Left lung (tissue), 10 donors: ENCODE measurements around the gene CDCA4. TPM values are rescaled to one million over a fixed set of nuclear protein-coding genes. Genes with fewer than 3 reads are reported as not detected.

Source experiments
- ATAC-seq: fragments of 200-7000 bp; cut with Tn5 transposase; one replicate; pipeline ENCODE4 v1.9.1; 2020; ENCODE audit warnings: moderate library complexity
- DNase-seq, 4 donors: peaks; one replicate each; pipeline ENCODE4 v3.0.0-alpha.2; 2013 to 2020
- H3K27ac ChIP-seq, 2 donors: fragments of 200-600 bp; sonication (generic) in 1 of 2; one replicate each; pipeline versions ENCODE4 v1.5.0 to v1.8.0; 2020 to 2021
- H3K27me3 ChIP-seq, 2 donors: fragments of 200-600 bp; sonication (generic) in 1 of 2; one replicate each; pipeline versions ENCODE4 v1.5.0 to v1.8.0; 2020 to 2021
- H3K36me3 ChIP-seq, 2 donors: fragments of 200-600 bp; sonication (generic) in 1 of 2; one replicate each; pipeline versions ENCODE4 v1.5.0 to v1.8.0; 2020 to 2021
- H3K4me1 ChIP-seq, 2 donors: fragments of 200-600 bp; one replicate each; pipeline ENCODE4 v1.8.0; 2021
- H3K4me3 ChIP-seq, 2 donors: fragments of 200-600 bp; sonication (generic) in 1 of 2; one replicate each; pipeline versions ENCODE4 v1.5.0 to v1.8.0; 2020 to 2021; ENCODE audit warnings: mild to moderate bottlenecking in 1 of 2
- H3K9me3 ChIP-seq, 2 donors: fragments of 200-600 bp; sonication (generic) in 1 of 2; one replicate each; pipeline versions ENCODE4 v1.5.0 to v1.8.0; 2020 to 2021
- CTCF ChIP-seq, 2 donors: fragments of 200-600 bp; sonication (generic) in 1 of 2; IDR thresholded peaks; one replicate each; pipeline versions ENCODE4 v1.5.0 to v1.8.0; 2021; ENCODE audit warnings: antibody characterized with exemption in 2 of 2
- intact Hi-C, 2 donors: fragments of 100-400 bp; cut with DNase I; formaldehyde crosslinking; loops; one replicate each; pipeline versions ENCODE4 v1.11.2 to v1.14.2; 2022
- polyA plus RNA-seq, 6 donors: library from polyadenylated mRNA; unstranded; fragments of 120-200 nt; gene quantifications; one replicate each; pipeline ENCODE4 v1.2.1, GENCODE V29; 2013; ENCODE audit not compliant: insufficient read length in 6 of 6
- total RNA-seq, 2 donors: library from RNA; stranded (reverse); fragmentation: NEBNext Ultra II Directional; extraction: Animal tissue kit (Norgen Biotek cat#: 25700); gene quantifications; one replicate each; pipeline ENCODE4 v1.2.1, GENCODE V29; 2021
- donor health status: DM: no; HTN: yes; CAD: no.
- donor health status: DM: no; HTN: no; CAD: no.

CDCA4 gene
- total and polyA plus RNA-seq, 8 donors: 9.4 to 30.6 (median 20.5) TPM

- Histone ChIP-seq H3K36me3 (peaks cover 0 to 76% of the 10 kb centered on the region in 2 donors), H3K9me3 (no peaks in the 10 kb centered on the region), H3K27ac (no peak overlapping the region), H3K27me3 (no peaks in the 10 kb centered on the region), H3K4me1 (peaks cover 0 to 10% of the 10 kb centered on the region in 2 donors), H3K4me3 (no peak overlapping the region)
- peak; percentile 42 for ATAC-seq
- TF ChIP-seq CTCF (IDR thresholded peaks at IDR 0.05): no peak
- peak in 2 of 4 donors; percentile 55 to 80 for DNase-seq
- intact Hi-C loops: no loop called here
Observed at GRCh38 chr14:105050551-105050897, 29.6 kb upstream of the CDCA4 start.

- no peak for ATAC-seq
- H3K4me1 ChIP-seq: peaks cover 0 to 13% of the 10 kb centered on the region in 2 donors
- H3K27ac ChIP-seq: no peak overlapping the region
- no peaks in the 10 kb centered on the region for H3K27me3 ChIP-seq
- intact Hi-C loops: loop anchor here in 1 of 2 donors (5.0 to 10.0 kb wide), 2 partner anchors 73 to 155 kb away; partner anchors contain the start of gene AHNAK2
- peaks cover 0 to 70% of the 10 kb centered on the region in 2 donors for H3K36me3 ChIP-seq
- no peak for TF ChIP-seq CTCF (IDR thresholded peaks at IDR 0.05)
- H3K9me3 ChIP-seq: no peaks in the 10 kb centered on the region
- DNase-seq: peak in 1 of 4 donors; percentile 68
- H3K4me3 ChIP-seq: no peak overlapping the region
Observed at GRCh38 chr14:105049753-105050550, 29.1 kb upstream of the CDCA4 start.

GRCh38 chr14:105047283-105048016 lies 26.6 kb upstream of the CDCA4 start:
- no peaks in the 10 kb centered on the region for H3K9me3 ChIP-seq
- H3K27ac ChIP-seq: no peak overlapping the region
- no peak for ATAC-seq
- peaks cover 0 to 13% of the 10 kb centered on the region in 2 donors for H3K4me1 ChIP-seq
- no peaks in the 10 kb centered on the region for H3K27me3 ChIP-seq
- TF ChIP-seq CTCF (IDR thresholded peaks at IDR 0.05): no peak
- no peak overlapping the region for H3K4me3 ChIP-seq
- peaks cover 0 to 49% of the 10 kb centered on the region in 2 donors for H3K36me3 ChIP-seq
- intact Hi-C loops: loop anchor here in 1 of 2 donors (5.0 to 10.0 kb wide), 2 partner anchors 70 to 153 kb away; partner anchors contain the start of gene AHNAK2
- peak in 1 of 4 donors; percentile 77 for DNase-seq

GRCh38 chr14:105046891-105047282 lies 26.0 kb upstream of the CDCA4 start:
- TF ChIP-seq CTCF (IDR thresholded peaks at IDR 0.05): no peak
- Histone ChIP-seq H3K27ac (no peak overlapping the region), H3K4me3 (no peak overlapping the region), H3K36me3 (peaks cover 0 to 44% of the 10 kb centered on the region in 2 donors), H3K9me3 (no peaks in the 10 kb centered on the region), H3K4me1 (peaks cover 0 to 13% of the 10 kb centered on the region in 2 donors), H3K27me3 (no peaks in the 10 kb centered on the region)
- intact Hi-C loops: loop anchor here in 1 of 2 donors (5.0 to 10.0 kb wide), 2 partner anchors 70 to 152 kb away; partner anchors contain the start of gene AHNAK2
- DNase-seq: peak in 1 of 4 donors; percentile 51
- ATAC-seq: no peak
